Measurements from ENCODE around the gene NAA80.
A peak's percentile ranks its signal among the peaks of the same experiment; 100 is the strongest.

The NAA80 gene

GRCh38 chr3:50298836-50299637, at the start of gene NAA80, which contains the start of gene HYAL3:
TSS of gene NAA80 (minus strand) at chr3:50299405. CDS start at chr3:50297463, 1,942 bp downstream.
TSS of gene HYAL3 (minus strand) at chr3:50299405. CDS start at chr3:50295602, 3,803 bp downstream.
- H3K4me3 ChIP-seq (ENCODE audit: low read depth, low read length) = peak within 1 kb of the TSS; percentile 64
- TF ChIP-seq CTCF (IDR thresholded peaks at IDR 0.05; ENCODE audit: low read depth, low read length) = peak; percentile 9; the same call in 1 of the 2 replicates

DNA sequence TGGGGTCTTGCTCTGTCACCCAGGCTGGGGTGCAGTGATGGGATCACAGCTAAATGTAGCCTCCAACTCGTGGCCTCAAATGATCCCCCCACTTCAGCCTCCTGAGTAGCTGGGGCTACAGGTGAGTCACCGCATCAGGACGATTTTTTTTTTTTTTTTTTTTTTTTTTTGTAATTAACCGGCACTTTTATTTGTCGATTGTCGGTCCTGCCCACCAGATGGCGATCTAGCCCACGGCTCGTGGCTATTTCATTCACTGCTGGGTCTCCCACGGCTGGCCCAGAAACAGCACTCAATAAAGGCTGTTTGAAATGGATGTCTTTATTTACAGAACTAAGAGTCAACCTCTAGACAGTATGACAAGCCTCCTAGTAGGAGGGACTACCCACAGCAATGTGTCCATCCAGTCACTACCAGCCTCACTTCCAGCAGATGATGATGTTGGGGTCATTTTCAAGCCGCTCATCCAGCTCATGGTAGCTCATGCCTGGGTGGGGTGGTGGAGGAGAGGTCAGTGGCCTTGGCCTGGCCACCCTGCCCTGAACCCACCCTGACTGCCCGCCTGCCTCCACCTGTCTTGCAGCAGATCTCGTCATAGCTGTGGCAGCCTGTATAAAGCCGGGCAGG, 48.1 kb upstream of the NAA80 start:
- TF ChIP-seq CTCF (IDR thresholded peaks at IDR 0.05; ENCODE audit: low read depth, low read length) = peak; percentile 44; the same call in 1 of the 2 replicates
- no peak overlapping the region for H3K4me3 ChIP-seq (ENCODE audit: low read depth, low read length)

- no peak for TF ChIP-seq CTCF (IDR thresholded peaks at IDR 0.05; ENCODE audit: low read depth, low read length)
These were observed 46.5 kb upstream of the NAA80 start, which contains the start of gene ZMYND10 for GRCh38 chr3:50345586-50346234. TSS of gene ZMYND10 (minus strand) at chr3:50345732. CDS start at chr3:50345579, 153 bp downstream.

DNA sequence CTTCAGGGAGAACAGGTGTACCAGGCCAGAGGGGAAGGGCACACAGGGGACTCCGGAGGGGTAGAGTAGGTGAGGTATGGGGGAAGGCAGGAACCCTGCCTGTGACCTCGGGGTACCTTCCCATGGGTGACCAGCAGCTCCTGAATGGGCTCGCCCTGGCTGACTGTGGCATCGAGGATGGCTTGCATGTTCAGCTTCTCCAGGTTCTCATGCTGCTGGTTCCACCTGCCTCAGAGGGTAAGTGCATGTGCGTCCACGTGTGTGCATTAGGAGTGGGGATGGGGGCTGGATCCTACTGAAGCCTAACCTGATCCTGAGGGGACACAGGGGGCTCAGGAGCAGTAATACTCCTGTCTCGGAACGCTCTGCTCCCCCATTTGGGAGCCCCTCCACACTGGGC, 45.8 kb upstream of the NAA80 start:
- TF ChIP-seq CTCF (IDR thresholded peaks at IDR 0.05; ENCODE audit: low read depth, low read length) = no peak
- H3K4me3 ChIP-seq (ENCODE audit: low read depth, low read length) = peak overlapping the region; percentile 54

More at GRCh38 chr3:50345586-50346234, 46.5 kb upstream of the NAA80 start, which contains the start of gene ZMYND10:
- H3K4me3 ChIP-seq (ENCODE audit: low read depth, low read length) = peak within 1 kb of the TSS; percentile 54

- H3K4me3 ChIP-seq (ENCODE audit: low read depth, low read length) = no peak overlapping the region
- 0 out of 2 replicates have a peak, but pooled peaks have one; percentile 4 for TF ChIP-seq CTCF (IDR thresholded peaks at IDR 0.05; ENCODE audit: low read depth, low read length)
These were observed 43.8 kb upstream of the NAA80 start for GRCh38 chr3:50342813-50343633.

DNA sequence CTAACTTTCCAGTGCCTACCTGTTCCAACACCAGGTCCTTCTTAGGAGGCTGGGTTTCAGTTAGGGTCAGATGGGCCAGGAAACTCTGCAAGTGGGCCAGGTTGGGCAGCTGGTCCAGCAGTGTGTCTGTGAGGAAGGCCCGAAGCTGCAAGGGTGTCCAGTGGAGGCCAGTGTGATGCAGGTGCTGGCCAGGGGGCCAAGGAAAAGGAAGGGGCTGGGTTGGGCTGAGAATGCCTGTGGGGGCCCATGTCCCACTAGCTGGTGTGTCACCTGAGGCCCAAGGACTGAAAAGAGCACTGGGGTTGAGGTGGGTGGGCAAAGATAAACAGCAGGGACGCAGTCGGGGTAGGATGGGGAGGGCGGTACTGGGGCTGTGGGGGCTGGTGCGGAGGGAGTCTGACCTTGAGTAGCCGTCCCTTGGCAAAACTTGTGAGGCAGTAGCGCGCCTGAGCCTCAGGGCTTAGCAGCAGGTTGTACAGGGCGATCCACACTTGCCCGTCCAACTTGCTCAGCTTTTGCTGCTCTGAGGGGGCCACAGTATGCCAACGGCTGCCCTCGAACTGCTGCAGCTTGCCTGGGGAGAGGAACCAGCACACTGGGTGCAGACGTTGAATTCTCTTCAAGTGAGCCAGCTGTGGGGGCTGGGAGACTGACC, 42.9 kb upstream of the NAA80 start:
- H3K4me3 ChIP-seq (ENCODE audit: low read depth, low read length) = no peak overlapping the region
- TF ChIP-seq CTCF (IDR thresholded peaks at IDR 0.05; ENCODE audit: low read depth, low read length) = no peak

All from WI38 (cell line).